Endothelial cell of umbilical vein (primary cell): ENCODE results near the gene NKD1. TPM values are rescaled to one million over a fixed set of nuclear protein-coding genes. Genes with fewer than 3 reads are reported as not detected.

ENCODE experiments used
- BruUV-seq: library from RNA; stranded (reverse); fragments of 400-500 nt; replicated peaks from 2 replicates; lab custom pipeline; 2021; lab: Mats Ljungman, UMichigan
- CTCF ChIA-PET: fragments of 300-600, 350-600 bp; sonication (Branson Sonifier 250); formaldehyde crosslinking; loops from one replicate; lab custom pipeline; 2021; ENCODE audit warnings: antibody characterized with exemption, inconsistent platforms; lab: Charles Lee
- POLR2A ChIA-PET: fragments of 300-600, 350-600 bp; sonication (Branson Sonifier 250); formaldehyde crosslinking; loops from one replicate; lab custom pipeline; 2021; ENCODE audit warnings: antibody characterized with exemption, inconsistent platforms; lab: Charles Lee
- DNase-seq: peaks from one replicate; pipeline ENCODE4 v3.0.0-alpha.2; 2011; ENCODE audit warnings: low read depth, low spot score
- FAIRE-seq: peaks from 2 replicates; lab custom pipeline; 2011; peaks lifted over from hg19 to GRCh38; lab: Jason Lieb, UNC
- H2AFZ ChIP-seq: 2 replicates; pipeline ENCODE4 v1.6.0; 2012; ENCODE audit warnings: low read depth, low read length, control low read depth, inconsistent platforms
- H3K27ac ChIP-seq: 2 replicates; pipeline ENCODE4 v1.5.1; 2011; ENCODE audit warnings: low read depth, mild to moderate bottlenecking, control low read depth, low read length, moderate library complexity; ENCODE audit not compliant: insufficient read depth
- H3K27me3 ChIP-seq, 2 experiments: 2 replicates each; pipeline versions ENCODE4 v1.6.0 to v1.6.1; 2011; ENCODE audit warnings: low read length in 2 of 2, mixed read lengths in 1 of 2; ENCODE audit not compliant: control insufficient read depth in 2 of 2, insufficient read depth in 2 of 2
- H3K36me3 ChIP-seq, 2 experiments: 2 replicates in 1 of 2; 3 replicates in 1 of 2; pipeline ENCODE4 v1.5.1; 2011; ENCODE audit warnings: low read length in 2 of 2, mild to moderate bottlenecking in 1 of 2, moderate library complexity in 1 of 2; ENCODE audit not compliant: control insufficient read depth in 2 of 2, insufficient read depth in 2 of 2; ENCODE audit errors: extremely low read depth in 1 of 2
- H3K4me1 ChIP-seq: 3 replicates; pipeline ENCODE4 v1.5.1; 2011; ENCODE audit warnings: mild to moderate bottlenecking, low read length; ENCODE audit not compliant: control insufficient read depth, insufficient read depth; ENCODE audit errors: extremely low read depth
- H3K4me2 ChIP-seq: 2 replicates; pipeline ENCODE4 v1.6.1; 2011; ENCODE audit warnings: low read length, control low read depth, mixed read lengths; ENCODE audit not compliant: insufficient read depth
- H3K4me3 ChIP-seq, 3 experiments: fragments of 200-600 bp in 1 of 3; sonication (generic), shearing (Covaris generic) in 1 of 3; replicated peaks in 1 of 3; 2 replicates each; pipeline ENCODE4 v1.5.1; 2011 to 2016; ENCODE audit warnings: control low read depth in 3 of 3, low read length in 3 of 3, mild to moderate bottlenecking in 2 of 3, inconsistent platforms in 1 of 3, low read depth in 1 of 3, moderate library complexity in 1 of 3; ENCODE audit not compliant: insufficient read depth in 1 of 3
- H3K79me2 ChIP-seq: 2 replicates; pipeline ENCODE4 v1.6.0; 2012; ENCODE audit warnings: low read length, inconsistent platforms; ENCODE audit not compliant: control insufficient read depth, insufficient read depth
- H3K9ac ChIP-seq: replicated peaks from 2 replicates; pipeline ENCODE3; 2011; ENCODE audit warnings: low read length, control low read depth; ENCODE audit not compliant: insufficient read depth; ENCODE audit errors: extremely low read depth
- H3K9me1 ChIP-seq: replicated peaks from 3 replicates; pipeline ENCODE4 v1.6.0; 2011; ENCODE audit warnings: mild to moderate bottlenecking, low read length; ENCODE audit not compliant: control insufficient read depth, insufficient read depth; ENCODE audit errors: extremely low read depth
- H3K9me3 ChIP-seq: replicated peaks from 2 replicates; pipeline ENCODE4 v1.5.1; 2012; ENCODE audit warnings: low read length, inconsistent platforms; ENCODE audit not compliant: control insufficient read depth, insufficient read depth
- H4K20me1 ChIP-seq: replicated peaks from 2 replicates; pipeline ENCODE3; 2011; ENCODE audit warnings: mild to moderate bottlenecking, low read length; ENCODE audit not compliant: control insufficient read depth, insufficient read depth; ENCODE audit errors: extremely low read depth
- EZH2 ChIP-seq: IDR thresholded peaks from 2 replicates; pipeline ENCODE4 v1.6.1; 2012; ENCODE audit warnings: borderline replicate concordance, low read depth, mild to moderate bottlenecking, moderate library complexity, low read length, inconsistent platforms; ENCODE audit not compliant: severe bottlenecking
- dilution Hi-C: fragments of 300-500 bp; cut with MboI; formaldehyde crosslinking; loops from one replicate; pipeline ENCODE4 v1.15.0; 2019; ENCODE audit warnings: low sequenced_read_pairs; ENCODE audit not compliant: extremely low pct_ligation_motif_present
- intact Hi-C: fragments of 100-400 bp; cut with micrococcal nuclease; formaldehyde crosslinking; loops from one replicate; pipeline ENCODE4 v1.10.0; 2022
- polyA plus RNA-seq, 4 experiments: library from polyadenylated mRNA; depleted of rRNA in 3 of 4; stranded (reverse) in 3 of 4; unstranded in 1 of 4; fragments of >200 nt; gene quantifications; 2 replicates each; pipeline versions ENCODE4 v1.2.1 to v1.2.3, GENCODE V29; 2011 to 2012; ENCODE audit warnings: missing spikeins in 1 of 4
- total RNA-seq: library from RNA; stranded (reverse); gene quantifications from 2 replicates; pipeline ENCODE4 v1.2.3, GENCODE V29; 2021
- TF ChIP-seq, protein P1 (sequence below), 2 donors: IDR thresholded peaks; 1 replicate in 1 of 2; 2 replicates in 1 of 2; pipeline ENCODE4 v1.5.1; 2011; ENCODE audit warnings: low read length in 2 of 2, mild to moderate bottlenecking in 2 of 2, moderate library complexity in 2 of 2, control low read depth in 1 of 2, inconsistent platforms in 1 of 2, low read depth in 1 of 2; ENCODE audit not compliant: insufficient read depth in 1 of 2; ENCODE audit errors: extremely low read depth in 1 of 2

Gene NKD1
- total and polyA plus RNA-seq, 2 donors (not counting 3 experiments of a cell fraction or from before 2014, with no cell fraction given): not detected

DNA sequence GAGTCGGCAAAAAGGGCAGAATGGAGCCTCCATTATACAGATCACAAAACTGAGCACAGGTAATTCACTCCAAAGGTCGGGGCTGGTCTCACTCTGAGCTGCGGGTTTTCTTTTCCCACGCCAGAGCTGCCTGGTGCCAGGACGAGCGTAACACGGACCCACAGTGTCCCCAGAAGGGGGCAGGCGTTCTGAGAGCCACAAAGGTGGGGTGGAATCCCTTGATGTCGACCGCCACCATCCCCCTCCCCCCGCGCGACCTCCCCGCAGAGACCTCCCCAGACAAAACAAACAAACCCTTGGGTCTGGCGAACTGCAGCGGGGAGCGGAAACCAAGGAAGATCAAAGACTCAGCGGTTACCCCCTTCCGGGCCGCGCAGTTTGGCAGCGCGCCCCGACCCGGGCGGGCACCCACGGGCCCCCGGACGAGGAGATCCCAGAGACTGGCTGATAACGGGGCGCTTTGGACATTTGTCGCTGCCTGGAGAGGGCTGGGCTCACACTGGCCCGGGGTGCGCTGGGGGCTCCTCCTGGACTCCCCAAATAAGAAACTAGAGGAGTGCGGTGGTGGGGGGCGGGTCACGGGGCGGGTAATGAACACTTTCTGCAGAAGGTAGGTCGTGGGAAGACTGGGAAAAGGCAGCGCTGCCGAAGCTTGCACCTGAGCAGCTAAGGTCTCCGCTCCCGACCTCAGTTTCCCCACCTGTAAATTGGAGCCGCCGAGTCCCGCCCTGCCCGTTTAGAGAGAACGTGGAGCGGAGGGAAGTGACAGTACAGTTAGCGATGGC lies 664 bp upstream of the NKD1 start:
- no peak for DNase-seq
- no peaks in the 10 kb centered on the region for H3K9me1 ChIP-seq
- no TSS peak for BruUV-seq
- H3K9ac ChIP-seq: no peak overlapping the region
- H3K36me3 ChIP-seq: no peaks in the 10 kb centered on the region
- ChIA-PET POLR2A (no interaction called here), CTCF (interaction anchor here (0.7 to 1.7 kb wide), 4 partner anchors 17 to 259 kb away, joined by 3 to 19 read pairs (median 6); no protein-coding TSS in a partner anchor)
- H3K27me3 ChIP-seq: peaks cover 37 to 38% of the 10 kb centered on the region in 2 experiments
- no peaks in the 10 kb centered on the region for H3K9me3 ChIP-seq
- TF ChIP-seq, protein P1, sequence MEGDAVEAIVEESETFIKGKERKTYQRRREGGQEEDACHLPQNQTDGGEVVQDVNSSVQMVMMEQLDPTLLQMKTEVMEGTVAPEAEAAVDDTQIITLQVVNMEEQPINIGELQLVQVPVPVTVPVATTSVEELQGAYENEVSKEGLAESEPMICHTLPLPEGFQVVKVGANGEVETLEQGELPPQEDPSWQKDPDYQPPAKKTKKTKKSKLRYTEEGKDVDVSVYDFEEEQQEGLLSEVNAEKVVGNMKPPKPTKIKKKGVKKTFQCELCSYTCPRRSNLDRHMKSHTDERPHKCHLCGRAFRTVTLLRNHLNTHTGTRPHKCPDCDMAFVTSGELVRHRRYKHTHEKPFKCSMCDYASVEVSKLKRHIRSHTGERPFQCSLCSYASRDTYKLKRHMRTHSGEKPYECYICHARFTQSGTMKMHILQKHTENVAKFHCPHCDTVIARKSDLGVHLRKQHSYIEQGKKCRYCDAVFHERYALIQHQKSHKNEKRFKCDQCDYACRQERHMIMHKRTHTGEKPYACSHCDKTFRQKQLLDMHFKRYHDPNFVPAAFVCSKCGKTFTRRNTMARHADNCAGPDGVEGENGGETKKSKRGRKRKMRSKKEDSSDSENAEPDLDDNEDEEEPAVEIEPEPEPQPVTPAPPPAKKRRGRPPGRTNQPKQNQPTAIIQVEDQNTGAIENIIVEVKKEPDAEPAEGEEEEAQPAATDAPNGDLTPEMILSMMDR (IDR thresholded peaks at IDR 0.05; ENCODE audit: extremely low read depth in 1 of 2, insufficient read depth in 1 of 2, low read depth in 1 of 2, low read length in 2 of 2): peak in 1 of 2 donors; percentile 12
- TF ChIP-seq EZH2: no peak
- H3K4me1 ChIP-seq: peaks cover 4% of the 10 kb centered on the region
- dilution Hi-C loops: no loop called here
- H4K20me1 ChIP-seq: no peaks in the 10 kb centered on the region
- no peaks in the 10 kb centered on the region for H3K79me2 ChIP-seq
- no peak for FAIRE-seq
- intact Hi-C loops: loop anchor here (2.0 to 5.0 kb wide), 3 partner anchors 117 to 480 kb away; partner anchors contain the start of genes CYLD and HEATR3
- peak overlapping the region; percentile 47 to 52 (median 48) for H3K4me3 ChIP-seq
- H3K27ac ChIP-seq: no peak overlapping the region
- H3K4me2 ChIP-seq: peak overlapping the region; percentile 66
- peak overlapping the region; percentile 90 for H2AFZ ChIP-seq
